MM.1S (cell line): ENCODE data around the gene NSD1.

Experiments used
- CTCF ChIP-seq: fragments of 300-600 bp; sonication (generic); IDR thresholded peaks from 2 replicates; pipeline ENCODE4 v1.5.1; 2016; ENCODE audit warnings: antibody characterized with exemption, low read length, mixed read lengths
- EZH2 ChIP-seq: fragments of 300-600 bp; sonication (generic); optimal IDR thresholded peaks from 2 replicates; pipeline ENCODE3; 2017; ENCODE audit warnings: low read depth, mild to moderate bottlenecking, antibody characterized with exemption, low read length, mixed read lengths
- EZH2phosphoT487 ChIP-seq: fragments of 300-600 bp; sonication (generic); IDR thresholded peaks from 2 replicates; pipeline ENCODE4 v1.6.1; 2018; ENCODE audit warnings: antibody characterized with exemption, low read length

GRCh38 chr5:177123789-177124485, 9.6 kb upstream of the NSD1 start:
- no peak for TF ChIP-seq EZH2
- no peak for TF ChIP-seq CTCF
- TF ChIP-seq EZH2phosphoT487, result no peak
